H1 (cell line): ENCODE data around the gene ST6GALNAC5. TPM values are rescaled to one million over a fixed set of nuclear protein-coding genes. Genes with fewer than 3 reads are reported as not detected.

ENCODE experiments used
- CTCF ChIA-PET: fragments of 300-600 bp; sonication (Branson Sonifier 250); formaldehyde crosslinking; loops from one replicate; lab custom pipeline; 2021; ENCODE audit not compliant: partially characterized antibody; lab: Charles Lee
- POLR2A ChIA-PET: fragments of 300-600 bp; sonication (Branson Sonifier 250); formaldehyde crosslinking; loops from one replicate; lab custom pipeline; 2021; ENCODE audit warnings: inconsistent platforms; ENCODE audit not compliant: partially characterized antibody; lab: Charles Lee
- DNase-seq, 2 experiments: peaks; one replicate each; pipeline versions ENCODE4 v3.0.0 to v3.0.0-alpha.2; 2010 to 2022; ENCODE audit warnings: low spot score in 2 of 2, low read depth in 1 of 2, mixed read lengths in 1 of 2
- FAIRE-seq: peaks from 2 replicates; lab custom pipeline; 2011; peaks lifted over from hg19 to GRCh38; lab: Jason Lieb, UNC
- H2AFZ ChIP-seq: 2 replicates; pipeline ENCODE4 v1.8.1; 2012; ENCODE audit warnings: low read length, inconsistent platforms
- H2AK5ac ChIP-seq: 2 replicates; pipeline ENCODE4 v1.6.1; 2013; ENCODE audit warnings: low read depth, low read length
- H2BK120ac ChIP-seq: replicated peaks from 2 replicates; pipeline ENCODE3; 2013; ENCODE audit warnings: low read depth, low read length, inconsistent platforms
- H2BK12ac ChIP-seq: 2 replicates; pipeline ENCODE4 v1.6.1; 2013; ENCODE audit warnings: low read depth, low read length
- H2BK15ac ChIP-seq: 2 replicates; pipeline ENCODE4 v1.6.1; 2013; ENCODE audit warnings: low read length
- H2BK20ac ChIP-seq: 2 replicates; pipeline ENCODE4 v1.6.1; 2013; ENCODE audit warnings: low read length
- H2BK5ac ChIP-seq: 2 replicates; pipeline ENCODE4 v1.6.1; 2013; ENCODE audit warnings: low read depth, low read length
- H3K14ac ChIP-seq: 2 replicates; pipeline ENCODE4 v1.6.1; 2013; ENCODE audit warnings: inconsistent platforms; ENCODE audit not compliant: insufficient read length
- H3K18ac ChIP-seq: 2 replicates; pipeline ENCODE4 v1.6.1; 2013; ENCODE audit warnings: low read length; ENCODE audit errors: extremely low read depth
- H3K23ac ChIP-seq: 2 replicates; pipeline ENCODE4 v1.6.1; 2013; ENCODE audit warnings: inconsistent platforms; ENCODE audit not compliant: insufficient read length
- H3K23me2 ChIP-seq: 2 replicates; pipeline ENCODE4 v1.6.1; 2013; ENCODE audit warnings: low read depth, low read length
- H3K27ac ChIP-seq: 2 replicates; pipeline ENCODE4 v1.6.1; 2011; ENCODE audit warnings: low read depth, low read length, inconsistent platforms
- H3K27me3 ChIP-seq, 4 experiments: replicated peaks in 1 of 4; 1 replicate in 1 of 4; 2 replicates in 3 of 4; pipeline versions ENCODE4 v1.6.1 to v1.8.1; 2011 to 2013; ENCODE audit warnings: low read length in 3 of 4, mild to moderate bottlenecking in 3 of 4, inconsistent platforms in 2 of 4, mixed read lengths in 2 of 4, moderate library complexity in 1 of 4; ENCODE audit not compliant: control insufficient read depth in 3 of 4, insufficient read depth in 3 of 4; ENCODE audit errors: extremely low read depth in 1 of 4
- H3K36me3 ChIP-seq, 4 experiments: 2 replicates each; pipeline versions ENCODE4 v1.6.1 to v1.8.1; 2011 to 2013; ENCODE audit warnings: mild to moderate bottlenecking in 4 of 4, low read length in 3 of 4, moderate library complexity in 2 of 4, control low read depth in 1 of 4, inconsistent platforms in 1 of 4; ENCODE audit not compliant: insufficient read depth in 4 of 4, control insufficient read depth in 2 of 4
- H3K4ac ChIP-seq: replicated peaks from 2 replicates; pipeline ENCODE3; 2013; ENCODE audit warnings: low read length, low read depth, mixed read lengths, inconsistent platforms; ENCODE audit not compliant: insufficient read length
- H3K4me1 ChIP-seq, 4 experiments: replicated peaks in 1 of 4; 1 replicate in 1 of 4; 2 replicates in 3 of 4; pipeline versions ENCODE4 v1.6.1 to v1.8.1; 2011 to 2013; ENCODE audit warnings: low read length in 3 of 4, inconsistent platforms in 2 of 4, mixed read lengths in 1 of 4; ENCODE audit not compliant: insufficient read depth in 4 of 4, control insufficient read depth in 3 of 4
- H3K4me2 ChIP-seq, 2 experiments: 2 replicates each; pipeline versions ENCODE4 v1.6.1 to v1.8.1; 2011 to 2013; ENCODE audit warnings: low read depth in 2 of 2, low read length in 2 of 2, control low read depth in 1 of 2, inconsistent platforms in 1 of 2, mild to moderate bottlenecking in 1 of 2; ENCODE audit not compliant: insufficient read depth in 1 of 2
- H3K4me3 ChIP-seq, 4 experiments: fragments of 200-600, 300-600 bp in 1 of 4; sonication (generic), shearing (Covaris generic), sonication (Bioruptor Twin) in 1 of 4; 2 replicates each; pipeline versions ENCODE4 v1.5.1 to v1.8.1; 2011 to 2016; ENCODE audit warnings: low read length in 4 of 4, low read depth in 3 of 4, control low read depth in 2 of 4, inconsistent platforms in 2 of 4, mild to moderate bottlenecking in 2 of 4, mixed read lengths in 1 of 4, moderate library complexity in 1 of 4; ENCODE audit not compliant: insufficient read depth in 2 of 4; ENCODE audit errors: extremely low read depth in 1 of 4
- H3K56ac ChIP-seq: replicated peaks from 2 replicates; pipeline ENCODE3; 2013; ENCODE audit warnings: low read depth, mild to moderate bottlenecking, mixed read lengths, low read length, inconsistent platforms; ENCODE audit not compliant: insufficient read length
- H3K79me1 ChIP-seq: 2 replicates; pipeline ENCODE4 v1.6.1; 2013; ENCODE audit warnings: low read depth, low read length, control low read depth
- H3K79me2 ChIP-seq, 2 experiments: 2 replicates each; pipeline versions ENCODE4 v1.6.1 to v1.8.1; 2012 to 2013; ENCODE audit warnings: low read length in 2 of 2, mild to moderate bottlenecking in 2 of 2, inconsistent platforms in 1 of 2; ENCODE audit not compliant: insufficient read depth in 2 of 2, control insufficient read depth in 1 of 2
- H3K9ac ChIP-seq, 4 experiments: replicated peaks in 1 of 4; 1 replicate in 1 of 4; 2 replicates in 3 of 4; pipeline versions ENCODE4 v1.6.1 to v1.8.1; 2011 to 2013; ENCODE audit warnings: low read depth in 3 of 4, low read length in 3 of 4, control low read depth in 2 of 4, mild to moderate bottlenecking in 2 of 4, moderate library complexity in 2 of 4, inconsistent platforms in 1 of 4; ENCODE audit errors: extremely low read depth in 1 of 4
- H3K9me3 ChIP-seq, 2 experiments: 2 replicates each; pipeline versions ENCODE4 v1.6.1 to v1.8.1; 2012 to 2013; ENCODE audit warnings: mild to moderate bottlenecking in 2 of 2, moderate library complexity in 2 of 2, control low read depth in 1 of 2, inconsistent platforms in 1 of 2, low read depth in 1 of 2, low read length in 1 of 2, mixed read lengths in 1 of 2; ENCODE audit not compliant: insufficient read depth in 2 of 2
- H4K20me1 ChIP-seq, 2 experiments: replicated peaks in 1 of 2; 2 replicates each; pipeline versions ENCODE3 to v1.8.1; 2011 to 2013; ENCODE audit warnings: inconsistent platforms in 2 of 2, low read length in 2 of 2, mild to moderate bottlenecking in 1 of 2; ENCODE audit not compliant: insufficient read depth in 2 of 2, control insufficient read depth in 1 of 2
- H4K5ac ChIP-seq: 2 replicates; pipeline ENCODE4 v1.6.1; 2013; ENCODE audit warnings: low read length, low read depth, mixed read lengths, inconsistent platforms; ENCODE audit not compliant: insufficient read length
- H4K8ac ChIP-seq: 2 replicates; pipeline ENCODE4 v1.8.0; 2013; ENCODE audit warnings: mild to moderate bottlenecking, moderate library complexity, low read length, inconsistent platforms; ENCODE audit not compliant: insufficient read depth; ENCODE audit errors: extremely low read depth
- H4K91ac ChIP-seq: replicated peaks from 2 replicates; pipeline ENCODE3; 2013; ENCODE audit warnings: low read length, mixed read lengths, inconsistent platforms; ENCODE audit not compliant: insufficient read length
- BACH1 ChIP-seq: IDR thresholded peaks from 2 replicates; pipeline ENCODE4 v1.6.1; 2012; ENCODE audit warnings: low read length, improper control_type of control experiment
- CREB1 ChIP-seq: IDR thresholded peaks from 2 replicates; pipeline ENCODE4 v1.6.1; 2012; ENCODE audit warnings: inconsistent platforms
- POLR2A ChIP-seq, 2 experiments: IDR thresholded peaks; 1 replicate in 1 of 2; 2 replicates in 1 of 2; pipeline ENCODE4 v1.6.1; 2011; ENCODE audit warnings: low read depth in 2 of 2, low read length in 2 of 2, mild to moderate bottlenecking in 2 of 2; ENCODE audit errors: control extremely low read depth in 1 of 2
- SAP30 ChIP-seq: fragments of 300-600 bp; sonication (generic); IDR thresholded peaks from 2 replicates; pipeline ENCODE4 v1.7.1; 2012; ENCODE audit warnings: low read length, moderate library complexity, mild to moderate bottlenecking, inconsistent platforms; ENCODE audit not compliant: insufficient read depth, insufficient replicate concordance
- WGBS, 2 experiments: shearing (Covaris generic) in 1 of 2; methylation state at CpG; one replicate each; pipeline versions ENCODE4 v1.1.6 to v1.1.7; 2013 to 2015; ENCODE audit warnings: low lambda C conversion rate in 2 of 2, mixed read lengths in 2 of 2, inconsistent platforms in 1 of 2, low coverage in 1 of 2, missing lambda C conversion rate in 1 of 2; ENCODE audit not compliant: insufficient replicate concordance in 2 of 2, insufficient coverage in 1 of 2, insufficient read length in 1 of 2; ENCODE audit errors: extremely low coverage in 1 of 2, missing lambda C conversion rate in 1 of 2; 5-methylcytosine and 5-hydroxymethylcytosine counted together
- polyA plus RNA-seq, 7 experiments: library from polyadenylated mRNA; depleted of rRNA in 3 of 7; stranded (reverse) in 5 of 7; unstranded in 2 of 7; fragments of >200 nt in 5 of 7; fragments of 200-250 nt in 2 of 7; gene quantifications; 1 replicate in 5 of 7; 2 replicates in 1 of 7; 4 replicates in 1 of 7; pipeline versions ENCODE4 v1.2.1 to v1.2.3, GENCODE V29; 2011 to 2013; ENCODE audit warnings: missing spikeins in 2 of 7, mixed read lengths in 2 of 7
- total RNA-seq: library from RNA; stranded (reverse); fragmentation: NEBNext Ultra II Directional; extraction: Animal tissue kit (Norgen Biotek cat#: 25700); gene quantifications from 2 replicates; pipeline ENCODE4 v1.2.1, GENCODE V29; 2021

ST6GALNAC5 gene
- total and polyA plus RNA-seq, 2 of the 8 experiments (the other 6 are each of a cell fraction or from before 2014, with no cell fraction given), result 6.2 to 7.3 TPM

DNA sequence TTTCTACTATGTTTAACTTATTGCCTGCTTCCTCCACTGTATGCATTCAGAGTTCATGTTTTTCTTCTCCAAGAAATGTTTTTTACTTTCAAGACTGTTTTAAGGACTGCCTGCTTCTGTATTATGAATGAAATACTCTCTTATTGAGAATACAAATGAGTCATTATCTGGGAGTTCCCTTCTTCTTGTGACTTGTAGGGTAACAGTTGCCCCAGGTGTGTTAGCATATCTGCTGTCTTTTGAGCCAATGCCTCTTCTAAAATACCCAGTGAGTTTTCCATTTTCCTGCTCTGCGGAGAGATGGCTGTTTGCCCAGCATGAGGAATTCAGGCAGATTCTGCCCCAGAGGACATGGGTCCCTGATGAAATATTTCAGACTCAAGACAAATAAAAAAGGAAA is 34.1 kb upstream of the ST6GALNAC5 start:
- H3K4me1 ChIP-seq, result peaks cover 0 to 3% (median 0%) of the 10 kb centered on the region in 4 experiments; a peak in 1 of 7 replicates
- no peak overlapping the region for H3K9ac ChIP-seq
- no peaks in the 10 kb centered on the region for H3K9me3 ChIP-seq
- no peak overlapping the region for H2BK20ac ChIP-seq
- no peak overlapping the region for H2AK5ac ChIP-seq
- no peaks in the 10 kb centered on the region for H3K79me1 ChIP-seq
- no peak overlapping the region for H4K91ac ChIP-seq
- H2BK5ac ChIP-seq, result no peak overlapping the region
- DNase-seq, result no peak
- no peak overlapping the region for H2AFZ ChIP-seq
- H3K14ac ChIP-seq, result no peak overlapping the region
- no peak overlapping the region for H3K56ac ChIP-seq
- H2BK120ac ChIP-seq, result no peak overlapping the region
- no peak overlapping the region for H4K5ac ChIP-seq
- H3K23ac ChIP-seq, result no peak overlapping the region
- no peak overlapping the region for H3K4me2 ChIP-seq
- CTCF ChIA-PET, result no interaction called here
- FAIRE-seq, result no peak
- no peak overlapping the region for H4K8ac ChIP-seq
- no peak overlapping the region for H3K4ac ChIP-seq
- H3K79me2 ChIP-seq, result no peaks in the 10 kb centered on the region
- no peak overlapping the region for H3K18ac ChIP-seq
- POLR2A ChIA-PET, result no interaction called here
- no peaks in the 10 kb centered on the region for H3K27me3 ChIP-seq
- H3K23me2 ChIP-seq, result no peaks in the 10 kb centered on the region
- H2BK12ac ChIP-seq, result no peak overlapping the region
- no peak overlapping the region for H3K27ac ChIP-seq
- no peak overlapping the region for H2BK15ac ChIP-seq
- H4K20me1 ChIP-seq, result no peaks in the 10 kb centered on the region
- H3K4me3 ChIP-seq, result no peak overlapping the region
- no peaks in the 10 kb centered on the region for H3K36me3 ChIP-seq
- 93% methylated on average over 1 of the region's 1 CpG; no CpG with 5 or more reads in 1 of the 2 experiments for WGBS, 2 experiments
- TF ChIP-seq BACH1 (no peak), SAP30 (no peak), CREB1 (no peak), POLR2A (IDR thresholded peaks at IDR 0.05; ENCODE audit: control extremely low read depth in 1 of 2, low read depth in 2 of 2, low read length in 2 of 2) (no peak)
